HEK293T (cell line): Measurements from ENCODE around the gene IPO5.

ENCODE experiments used
- CTCF ChIA-PET: fragments of 350-600 bp; formaldehyde crosslinking; extraction: SDS; loops from one replicate; lab custom pipeline; 2021; ENCODE audit warnings: antibody characterized with exemption, inconsistent platforms; lab: Yijun Ruan, JAX
- POLR2A ChIA-PET: fragments of 350-600 bp; formaldehyde crosslinking; extraction: SDS; loops from one replicate; lab custom pipeline; 2020; ENCODE audit warnings: antibody characterized with exemption, inconsistent platforms; lab: Yijun Ruan, JAX
- DNase-seq: peaks from one replicate; pipeline ENCODE4 v3.0.0; 2012; ENCODE audit warnings: mixed read lengths; ENCODE audit errors: extremely low spot score
- ARNT ChIP-seq: fragments of 450-650 bp; IDR thresholded peaks from 2 replicates; pipeline ENCODE4 v1.6.1; 2017; ENCODE audit warnings: mild to moderate bottlenecking
- BHLHE40 ChIP-seq: fragments of 450-650 bp; IDR thresholded peaks from 2 replicates; pipeline ENCODE4 v1.6.1; 2016; ENCODE audit warnings: mild to moderate bottlenecking, moderate library complexity, borderline replicate concordance
- CTBP1 ChIP-seq: fragments of 450-650 bp; IDR thresholded peaks from 2 replicates; pipeline ENCODE4 v1.6.1; 2016; ENCODE audit warnings: borderline replicate concordance
- ELF4 ChIP-seq: fragments of 450-650 bp; IDR thresholded peaks from 2 replicates; pipeline ENCODE4 v1.6.1; 2017; ENCODE audit warnings: antibody characterized with exemption
- FOXA1 ChIP-seq: fragments of 450-650 bp; IDR thresholded peaks from 2 replicates; pipeline ENCODE4 v1.6.1; 2016; ENCODE audit warnings: mild to moderate bottlenecking
- FOXK2 ChIP-seq: fragments of 450-650 bp; IDR thresholded peaks from 2 replicates; pipeline ENCODE4 v1.6.1; 2016; ENCODE audit warnings: mild to moderate bottlenecking
- FOXM1 ChIP-seq: fragments of 450-650 bp; IDR thresholded peaks from 2 replicates; pipeline ENCODE4 v1.6.1; 2017; ENCODE audit warnings: mild to moderate bottlenecking, borderline replicate concordance
- HDGF ChIP-seq: fragments of 450-650 bp; IDR thresholded peaks from 2 replicates; pipeline ENCODE4 v1.6.1; 2017; ENCODE audit warnings: antibody characterized with exemption, borderline replicate concordance
- L3MBTL2 ChIP-seq: fragments of 450-650 bp; conservative IDR thresholded peaks from 2 replicates; pipeline ENCODE4 v1.6.1; 2016; ENCODE audit warnings: mild to moderate bottlenecking
- LEF1 ChIP-seq: fragments of 450-650 bp; IDR thresholded peaks from 2 replicates; pipeline ENCODE4 v1.6.1; 2017; ENCODE audit warnings: mild to moderate bottlenecking, borderline replicate concordance
- NFRKB ChIP-seq: fragments of 450-650 bp; IDR thresholded peaks from 2 replicates; pipeline ENCODE4 v1.6.1; 2016; ENCODE audit warnings: mild to moderate bottlenecking, moderate library complexity
- PKNOX1 ChIP-seq: fragments of 450-650 bp; IDR thresholded peaks from 2 replicates; pipeline ENCODE4 v1.6.1; 2016
- SP1 ChIP-seq: fragments of 450-650 bp; IDR thresholded peaks from 2 replicates; pipeline ENCODE4 v1.6.1; 2017
- SUZ12 ChIP-seq: fragments of 450-650 bp; IDR thresholded peaks from 2 replicates; pipeline ENCODE4 v1.6.1; 2016; ENCODE audit warnings: mild to moderate bottlenecking
- TARDBP ChIP-seq: fragments of 450-650 bp; IDR thresholded peaks from 2 replicates; pipeline ENCODE4 v1.6.1; 2016
- ZNF384 ChIP-seq: fragments of 450-650 bp; IDR thresholded peaks from 2 replicates; pipeline ENCODE4 v1.6.1; 2016

The IPO5 gene

GRCh38 chr13:97914540-97914939 lies 38.9 kb upstream of the IPO5 start:
- CTCF ChIA-PET = interaction anchor here (1.1 kb wide), 1 partner anchor 43 kb away, joined by 4 read pairs; no protein-coding TSS in a partner anchor
- no peak for TF ChIP-seq ZNF384
- no peak for TF ChIP-seq PKNOX1
- TF ChIP-seq FOXK2 = no peak
- no peak for TF ChIP-seq L3MBTL2
- TF ChIP-seq HDGF = no peak
- TF ChIP-seq TARDBP = no peak
- no peak for TF ChIP-seq FOXA1
- TF ChIP-seq ELF4 = no peak
- no peak for TF ChIP-seq BHLHE40
- TF ChIP-seq SP1 = no peak
- no peak for TF ChIP-seq ARNT
- TF ChIP-seq FOXM1 = no peak
- no peak for TF ChIP-seq SUZ12
- no peak for TF ChIP-seq CTBP1
- no peak for TF ChIP-seq LEF1
- TF ChIP-seq NFRKB = no peak
- POLR2A ChIA-PET = no interaction called here
- no peak for DNase-seq

GRCh38 chr13:97921176-97921816 lies 32.2 kb upstream of the IPO5 start:
- DNase-seq = no peak
- CTCF ChIA-PET = interaction anchor here (0.6 kb wide), 1 partner anchor 112 kb away, joined by 3 read pairs; no protein-coding TSS in a partner anchor
- TF ChIP-seq FOXK2 (no peak), ZNF384 (no peak), SP1 (no peak), SUZ12 (no peak), LEF1 (no peak), FOXA1 (no peak), FOXM1 (no peak), L3MBTL2 (no peak), HDGF (no peak), PKNOX1 (no peak), CTBP1 (no peak), ARNT (no peak), NFRKB (no peak), BHLHE40 (no peak), ELF4 (no peak), TARDBP (no peak)
- POLR2A ChIA-PET = no interaction called here

- ChIA-PET CTCF (no interaction called here), POLR2A (no interaction called here)
- no peak for TF ChIP-seq PKNOX1
- no peak for TF ChIP-seq TARDBP
- no peak for TF ChIP-seq CTBP1
- TF ChIP-seq ELF4 = no peak
- TF ChIP-seq ARNT = no peak
- DNase-seq = no peak
Observed at GRCh38 chr13:97928301-97928700, 25.2 kb upstream of the IPO5 start.

- TF ChIP-seq SP1 (no peak), ZNF384 (no peak), TARDBP (no peak), SUZ12 (no peak), L3MBTL2 (no peak), ELF4 (no peak), HDGF (no peak), FOXA1 (no peak), BHLHE40 (no peak), PKNOX1 (no peak), LEF1 (no peak), ARNT (no peak), NFRKB (no peak), CTBP1 (no peak), FOXM1 (no peak), FOXK2 (no peak)
- ChIA-PET POLR2A (no interaction called here), CTCF (no interaction called here)
- no peak for DNase-seq
Observed at GRCh38 chr13:97932036-97932435, 21.4 kb upstream of the IPO5 start.

GRCh38 chr13:97932647-97933046 lies 20.8 kb upstream of the IPO5 start:
- TF ChIP-seq LEF1 = no peak
- TF ChIP-seq TARDBP = no peak
- no peak for TF ChIP-seq FOXK2
- no peak for TF ChIP-seq PKNOX1
- TF ChIP-seq ARNT = no peak
- no peak for TF ChIP-seq SP1
- TF ChIP-seq L3MBTL2 = no peak
- TF ChIP-seq SUZ12 = no peak
- no peak for TF ChIP-seq FOXA1
- TF ChIP-seq HDGF = no peak
- TF ChIP-seq CTBP1 = no peak
- no peak for TF ChIP-seq FOXM1
- TF ChIP-seq ELF4 = no peak
- TF ChIP-seq ZNF384 = no peak
- TF ChIP-seq BHLHE40 = no peak
- no peak for TF ChIP-seq NFRKB
- ChIA-PET CTCF (no interaction called here), POLR2A (no interaction called here)
- DNase-seq = no peak
